Panc1 (cell line): Measurements from ENCODE around the gene PTRH2.

Source experiments
- SIN3A ChIP-seq: IDR thresholded peaks from 2 replicates; pipeline ENCODE4 v1.6.1; 2012; ENCODE audit warnings: low read depth, mild to moderate bottlenecking, low read length, moderate library complexity, borderline replicate concordance; ENCODE audit not compliant: insufficient read depth
- TF ChIP-seq, protein P1 (sequence below): fragments of 450-650 bp; IDR thresholded peaks from 2 replicates; pipeline ENCODE4 v1.5.1; 2017; ENCODE audit warnings: mild to moderate bottlenecking
- TF ChIP-seq, protein P2 (sequence below), 2 experiments: IDR thresholded peaks; 2 replicates each; pipeline ENCODE4 v1.6.1; 2011 to 2012; ENCODE audit warnings: low read depth in 2 of 2, control low read depth in 1 of 2, low read length in 1 of 2, mild to moderate bottlenecking in 1 of 2, moderate library complexity in 1 of 2; ENCODE audit not compliant: insufficient read depth in 1 of 2

DNA sequence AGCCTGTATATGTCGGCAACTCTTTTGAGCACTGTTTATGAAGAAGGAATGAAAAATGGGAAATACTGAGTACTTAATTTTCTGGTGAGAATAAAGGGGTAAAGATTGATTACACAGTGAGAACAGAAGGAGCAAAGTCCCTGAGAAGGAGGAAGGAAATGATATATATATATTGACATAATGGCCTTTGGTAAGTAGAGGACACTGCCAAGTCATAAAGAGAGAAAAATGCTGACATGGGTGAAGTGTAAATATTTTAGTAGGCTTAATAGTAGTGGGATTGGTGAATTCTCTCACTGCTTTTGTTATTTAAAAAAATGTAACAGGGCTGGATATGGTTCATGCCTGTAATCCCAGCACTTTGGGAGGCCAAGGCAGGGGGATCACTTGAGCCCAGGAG is 16.4 kb upstream of the PTRH2 start:
- TF ChIP-seq, protein P1, sequence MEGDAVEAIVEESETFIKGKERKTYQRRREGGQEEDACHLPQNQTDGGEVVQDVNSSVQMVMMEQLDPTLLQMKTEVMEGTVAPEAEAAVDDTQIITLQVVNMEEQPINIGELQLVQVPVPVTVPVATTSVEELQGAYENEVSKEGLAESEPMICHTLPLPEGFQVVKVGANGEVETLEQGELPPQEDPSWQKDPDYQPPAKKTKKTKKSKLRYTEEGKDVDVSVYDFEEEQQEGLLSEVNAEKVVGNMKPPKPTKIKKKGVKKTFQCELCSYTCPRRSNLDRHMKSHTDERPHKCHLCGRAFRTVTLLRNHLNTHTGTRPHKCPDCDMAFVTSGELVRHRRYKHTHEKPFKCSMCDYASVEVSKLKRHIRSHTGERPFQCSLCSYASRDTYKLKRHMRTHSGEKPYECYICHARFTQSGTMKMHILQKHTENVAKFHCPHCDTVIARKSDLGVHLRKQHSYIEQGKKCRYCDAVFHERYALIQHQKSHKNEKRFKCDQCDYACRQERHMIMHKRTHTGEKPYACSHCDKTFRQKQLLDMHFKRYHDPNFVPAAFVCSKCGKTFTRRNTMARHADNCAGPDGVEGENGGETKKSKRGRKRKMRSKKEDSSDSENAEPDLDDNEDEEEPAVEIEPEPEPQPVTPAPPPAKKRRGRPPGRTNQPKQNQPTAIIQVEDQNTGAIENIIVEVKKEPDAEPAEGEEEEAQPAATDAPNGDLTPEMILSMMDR = no peak
- TF ChIP-seq, protein P2, sequence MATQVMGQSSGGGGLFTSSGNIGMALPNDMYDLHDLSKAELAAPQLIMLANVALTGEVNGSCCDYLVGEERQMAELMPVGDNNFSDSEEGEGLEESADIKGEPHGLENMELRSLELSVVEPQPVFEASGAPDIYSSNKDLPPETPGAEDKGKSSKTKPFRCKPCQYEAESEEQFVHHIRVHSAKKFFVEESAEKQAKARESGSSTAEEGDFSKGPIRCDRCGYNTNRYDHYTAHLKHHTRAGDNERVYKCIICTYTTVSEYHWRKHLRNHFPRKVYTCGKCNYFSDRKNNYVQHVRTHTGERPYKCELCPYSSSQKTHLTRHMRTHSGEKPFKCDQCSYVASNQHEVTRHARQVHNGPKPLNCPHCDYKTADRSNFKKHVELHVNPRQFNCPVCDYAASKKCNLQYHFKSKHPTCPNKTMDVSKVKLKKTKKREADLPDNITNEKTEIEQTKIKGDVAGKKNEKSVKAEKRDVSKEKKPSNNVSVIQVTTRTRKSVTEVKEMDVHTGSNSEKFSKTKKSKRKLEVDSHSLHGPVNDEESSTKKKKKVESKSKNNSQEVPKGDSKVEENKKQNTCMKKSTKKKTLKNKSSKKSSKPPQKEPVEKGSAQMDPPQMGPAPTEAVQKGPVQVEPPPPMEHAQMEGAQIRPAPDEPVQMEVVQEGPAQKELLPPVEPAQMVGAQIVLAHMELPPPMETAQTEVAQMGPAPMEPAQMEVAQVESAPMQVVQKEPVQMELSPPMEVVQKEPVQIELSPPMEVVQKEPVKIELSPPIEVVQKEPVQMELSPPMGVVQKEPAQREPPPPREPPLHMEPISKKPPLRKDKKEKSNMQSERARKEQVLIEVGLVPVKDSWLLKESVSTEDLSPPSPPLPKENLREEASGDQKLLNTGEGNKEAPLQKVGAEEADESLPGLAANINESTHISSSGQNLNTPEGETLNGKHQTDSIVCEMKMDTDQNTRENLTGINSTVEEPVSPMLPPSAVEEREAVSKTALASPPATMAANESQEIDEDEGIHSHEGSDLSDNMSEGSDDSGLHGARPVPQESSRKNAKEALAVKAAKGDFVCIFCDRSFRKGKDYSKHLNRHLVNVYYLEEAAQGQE (IDR thresholded peaks at IDR 0.05; ENCODE audit: insufficient read depth in 1 of 2, low read depth in 2 of 2, low read length in 1 of 2) = no peak
- no peak for TF ChIP-seq SIN3A
